Ammon's horn (tissue), 1 donor: ENCODE data around the gene PLXND1.

Experiments
- DNase-seq: peaks from one replicate; pipeline ENCODE4 v3.0.0-alpha.2; 2016; ENCODE audit warnings: low spot score

PLXND1 gene

DNA sequence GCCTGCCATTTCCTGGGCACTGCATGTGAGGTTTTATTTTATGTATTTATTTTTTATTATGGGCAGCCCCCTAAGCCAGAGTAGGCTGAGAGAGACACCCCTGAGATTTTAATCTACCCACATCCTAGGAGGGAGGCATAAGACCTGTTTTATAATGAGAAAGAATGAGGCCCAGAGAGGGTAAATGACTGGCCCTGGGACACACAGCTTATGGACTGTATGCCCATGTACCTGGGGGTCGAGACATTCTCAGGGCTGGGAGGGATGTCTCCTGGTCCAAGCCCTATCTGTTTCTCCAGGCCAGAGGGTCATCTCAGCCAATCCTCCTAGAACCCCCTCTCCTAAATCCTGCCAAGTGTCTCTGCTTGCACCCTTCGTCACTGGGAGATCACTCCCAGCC, 6.1 kb downstream of the PLXND1 start:
- DNase-seq, result no peak

DNA sequence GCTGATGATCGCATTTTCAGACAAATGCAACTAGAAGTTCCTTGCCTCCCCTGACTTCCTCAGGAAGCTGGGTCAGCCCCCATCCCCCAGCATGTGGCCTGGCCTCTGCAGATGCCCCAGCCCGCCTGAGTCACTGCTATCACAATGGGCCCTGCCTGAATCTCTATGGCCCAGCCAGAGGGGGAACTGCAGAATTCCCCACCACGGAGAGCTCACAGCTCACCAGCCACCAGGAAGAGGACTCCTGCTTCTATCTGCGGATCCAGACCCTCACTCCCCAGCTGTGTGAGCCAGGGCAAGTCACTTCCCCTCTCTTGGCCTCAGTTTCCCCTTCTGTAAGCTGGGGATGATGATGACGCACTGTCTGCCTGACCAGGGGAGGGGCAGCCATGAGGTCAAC, 6.9 kb downstream of the PLXND1 start:
- peak; percentile 69 for DNase-seq

GRCh38 chr3:129599073-129599472, 7.4 kb downstream of the PLXND1 start:
- no peak for DNase-seq

GRCh38 chr3:129598484-129598883, 8.0 kb downstream of the PLXND1 start:
- no peak for DNase-seq

- DNase-seq, result no peak
Observed at GRCh38 chr3:129598000-129598381, 8.5 kb downstream of the PLXND1 start.

GRCh38 chr3:129597087-129597999, 9.1 kb downstream of the PLXND1 start:
- DNase-seq, result no peak

- peak; percentile 90 for DNase-seq
Observed at GRCh38 chr3:129596194-129597086, 10.0 kb downstream of the PLXND1 start.

DNA sequence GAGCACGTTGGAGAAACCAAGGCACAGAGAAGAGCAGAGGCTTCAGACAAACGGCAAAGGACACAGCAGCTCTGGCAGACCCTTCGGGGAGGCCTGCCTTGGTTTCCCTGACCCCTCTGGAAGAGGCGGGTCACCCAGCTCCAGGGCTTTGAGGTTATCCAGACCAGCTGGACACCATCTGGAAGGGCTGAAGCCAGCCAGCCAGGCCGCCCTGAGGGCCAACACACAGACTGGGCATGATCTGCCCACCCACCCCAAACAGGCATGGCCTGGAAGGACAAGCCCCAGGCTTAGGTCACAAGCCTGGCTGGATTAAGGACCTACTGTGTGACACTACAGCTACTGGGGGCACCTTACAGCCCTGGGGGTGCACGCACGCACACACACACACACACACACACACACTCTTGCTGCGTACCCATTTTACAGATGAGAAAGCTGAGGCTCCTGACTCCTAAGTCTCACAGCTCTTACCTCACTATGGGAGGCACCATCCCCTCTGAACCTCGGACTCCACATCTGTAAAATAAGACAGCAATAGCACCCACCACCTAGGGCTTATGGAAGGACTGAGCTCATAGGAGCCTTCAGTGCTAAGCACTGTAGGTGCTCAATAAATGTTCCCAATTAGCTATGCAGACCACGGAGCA, 10.8 kb downstream of the PLXND1 start:
- DNase-seq, result no peak

DNA sequence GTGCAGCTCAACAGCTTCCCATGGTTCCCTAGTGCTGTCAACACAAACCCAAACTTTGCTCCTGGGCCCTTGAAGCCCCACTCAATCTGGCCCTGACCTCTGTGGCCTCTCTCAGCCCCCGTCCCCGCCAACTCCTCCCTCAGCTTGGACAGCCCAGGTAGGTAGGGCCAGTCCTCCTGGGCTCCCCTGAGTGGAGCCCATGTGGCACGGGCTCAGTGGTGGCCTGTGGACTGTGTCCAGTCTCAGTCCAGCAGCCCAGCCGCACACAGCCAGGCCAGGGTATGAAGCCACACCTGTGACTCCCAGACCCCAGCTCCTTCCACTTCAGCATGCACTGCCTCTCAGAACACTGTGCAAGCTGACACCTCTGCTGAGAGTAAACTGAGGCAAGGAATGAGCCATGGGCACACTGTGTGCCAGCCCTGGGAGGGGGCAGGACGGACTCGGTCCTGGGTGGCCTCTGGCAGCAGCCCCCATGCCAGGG, 11.5 kb downstream of the PLXND1 start:
- no peak for DNase-seq

DNA sequence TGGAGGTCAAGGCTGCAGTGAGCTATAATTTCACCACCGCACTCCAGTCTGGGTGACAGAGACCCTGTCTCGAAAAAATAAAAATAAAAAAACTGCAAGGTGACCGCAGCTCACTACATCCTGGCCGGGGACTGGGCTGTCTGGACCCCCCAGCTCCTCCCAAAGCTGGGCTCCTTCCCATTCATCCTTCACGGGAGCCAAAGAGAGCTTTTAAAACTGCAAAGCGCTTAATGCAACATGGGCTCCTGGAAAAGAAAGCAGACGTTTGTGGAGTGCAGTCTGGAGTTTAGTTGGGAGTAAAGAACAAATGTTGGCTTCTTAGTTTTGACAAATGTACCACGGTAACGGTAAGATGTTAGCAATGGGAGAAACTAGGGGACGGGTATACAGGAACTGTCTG, 12.1 kb downstream of the PLXND1 start:
- DNase-seq, result no peak

- DNase-seq, result no peak
Observed at GRCh38 chr3:129593595-129594339, 12.7 kb downstream of the PLXND1 start.

- DNase-seq, result no peak
Observed at GRCh38 chr3:129593230-129593594, 13.3 kb downstream of the PLXND1 start.

DNA sequence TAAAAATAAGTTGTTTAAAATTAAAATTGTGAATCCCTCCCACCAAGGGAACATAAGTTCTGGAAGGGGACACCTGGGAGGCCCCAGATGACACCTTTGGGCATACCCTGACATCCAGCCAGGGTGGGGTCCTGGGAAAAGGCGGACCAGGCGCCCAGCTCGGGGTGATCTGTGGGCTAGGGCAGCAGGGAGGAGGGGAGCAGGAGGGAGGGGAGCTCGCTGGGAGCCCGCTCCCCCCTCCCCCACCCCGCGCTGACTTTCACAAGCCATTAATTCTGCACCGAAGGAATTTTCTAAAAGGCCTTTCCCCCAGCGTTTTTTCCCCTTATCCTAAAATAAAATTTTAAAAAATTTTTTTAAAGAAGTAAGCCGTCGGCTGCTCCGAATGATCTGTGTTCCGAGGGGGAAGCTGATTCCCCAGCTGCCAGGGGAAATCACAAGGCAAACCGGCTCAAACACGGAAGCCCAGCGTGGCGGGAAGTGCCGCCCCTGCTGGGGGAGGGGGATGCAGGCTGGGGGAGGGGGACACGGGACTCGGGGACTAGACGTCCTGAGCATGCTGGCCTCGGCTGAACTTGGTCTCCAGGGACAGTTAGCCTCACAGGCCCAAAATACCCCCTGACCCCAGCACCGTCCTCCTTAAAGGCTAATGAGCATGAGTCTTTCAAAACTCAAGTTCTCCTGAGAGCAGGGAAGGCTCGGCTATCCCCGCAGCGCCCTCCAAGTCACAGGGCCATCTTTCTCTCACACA, 13.9 kb downstream of the PLXND1 start:
- DNase-seq, result peak; percentile 69

GRCh38 chr3:129591932-129592331, 14.5 kb downstream of the PLXND1 start:
- DNase-seq, result no peak

GRCh38 chr3:129590215-129590614, 16.3 kb downstream of the PLXND1 start:
- DNase-seq, result no peak

DNA sequence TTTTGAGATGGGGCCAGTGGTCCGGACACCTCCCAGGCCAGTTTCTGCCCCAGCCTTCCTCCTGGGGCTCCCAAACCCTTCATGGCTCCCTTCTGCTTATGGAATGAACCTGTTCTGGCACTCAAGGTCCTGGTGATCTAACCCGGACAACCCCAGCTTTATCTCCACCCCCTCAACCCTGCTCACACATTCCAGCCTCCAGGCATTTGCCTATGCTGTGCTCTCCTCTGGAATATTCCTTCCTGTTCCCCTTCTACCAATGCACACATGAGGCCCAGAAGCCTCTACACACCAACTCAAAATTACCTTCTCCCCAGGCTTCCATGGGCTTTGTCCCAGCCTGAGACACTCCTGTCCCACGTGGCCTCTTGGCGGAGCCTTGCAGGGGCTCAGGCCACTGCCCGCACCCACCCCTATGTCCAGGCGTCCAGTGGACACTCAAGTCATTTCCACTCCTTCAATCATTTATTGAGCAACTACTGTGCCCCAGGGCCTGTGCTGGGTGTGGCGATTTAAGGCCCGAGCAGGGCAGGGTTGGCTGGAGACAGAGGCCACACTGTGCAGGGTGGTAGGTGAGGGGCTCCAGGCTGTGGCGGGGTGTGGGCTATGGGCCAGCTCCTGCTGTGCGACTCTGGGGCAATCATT, 18.8 kb downstream of the PLXND1 start:
- no peak for DNase-seq

DNA sequence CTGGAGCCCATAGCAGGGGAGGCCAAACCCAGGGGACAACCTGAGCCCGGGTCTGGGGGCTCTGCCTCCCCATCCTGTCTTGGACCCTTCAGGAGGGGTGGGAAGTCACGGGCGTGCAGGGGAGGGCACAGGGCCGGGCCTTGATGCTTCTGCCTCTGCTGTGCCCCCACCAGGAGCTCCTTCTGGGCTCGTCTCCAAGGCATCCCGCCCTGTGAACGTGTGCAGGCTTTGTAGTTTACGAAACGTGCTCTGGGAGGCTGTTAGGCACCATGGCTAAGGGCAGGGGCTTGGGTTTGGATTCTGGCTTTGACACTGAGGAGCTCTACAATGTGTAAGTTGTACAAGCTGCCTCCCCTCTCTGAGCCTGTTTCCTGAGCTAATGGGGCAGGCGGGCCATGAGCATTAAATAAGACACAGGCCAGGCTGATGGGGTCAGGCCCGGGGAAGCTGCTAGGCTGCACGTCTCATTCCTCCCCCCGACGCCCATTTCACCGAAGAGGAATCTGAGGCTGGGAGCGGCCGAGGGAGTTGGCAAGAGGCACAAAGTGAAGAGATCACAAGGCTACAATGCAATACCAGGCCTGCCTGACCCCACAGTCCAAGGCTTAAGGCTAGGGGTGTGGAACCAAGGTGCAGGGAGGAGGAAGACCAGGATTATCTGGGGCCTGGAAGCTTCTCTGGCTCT, 19.6 kb downstream of the PLXND1 start:
- DNase-seq, result no peak

DNA sequence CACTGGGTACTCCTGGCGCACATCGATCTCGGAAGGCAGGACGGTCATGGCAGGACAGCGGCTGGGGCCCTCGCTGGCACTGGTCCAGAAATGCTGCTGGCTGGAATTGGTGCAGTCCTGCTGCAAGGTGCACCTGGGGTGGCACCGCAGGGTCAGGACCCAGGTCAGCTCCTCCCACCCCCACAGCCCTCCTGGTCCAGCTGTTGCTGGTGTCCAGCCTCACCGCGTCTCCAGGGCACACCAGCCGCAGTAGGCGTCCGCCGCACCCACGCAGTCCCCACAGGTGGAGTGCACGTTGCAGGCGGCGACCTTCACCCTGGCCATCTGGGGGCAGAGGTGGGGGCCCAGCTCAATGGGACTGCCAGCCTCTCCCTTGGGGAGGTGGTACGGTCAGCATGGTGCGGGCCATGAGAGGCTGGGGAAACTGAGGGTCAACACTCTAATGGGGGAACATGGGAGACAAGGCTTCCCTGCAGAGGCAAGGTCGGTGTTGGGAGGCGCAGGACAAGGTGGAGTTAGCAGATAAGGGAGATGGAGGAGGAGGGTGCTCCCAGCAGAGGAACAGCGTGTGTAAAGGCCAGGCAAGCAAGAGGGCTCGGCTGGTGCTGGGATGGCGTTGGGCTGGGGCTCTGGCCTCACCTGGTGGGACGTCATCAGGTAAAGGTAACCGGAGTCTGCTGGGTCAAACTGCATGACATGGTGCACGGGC, 20.4 kb downstream of the PLXND1 start:
- no peak for DNase-seq

DNA sequence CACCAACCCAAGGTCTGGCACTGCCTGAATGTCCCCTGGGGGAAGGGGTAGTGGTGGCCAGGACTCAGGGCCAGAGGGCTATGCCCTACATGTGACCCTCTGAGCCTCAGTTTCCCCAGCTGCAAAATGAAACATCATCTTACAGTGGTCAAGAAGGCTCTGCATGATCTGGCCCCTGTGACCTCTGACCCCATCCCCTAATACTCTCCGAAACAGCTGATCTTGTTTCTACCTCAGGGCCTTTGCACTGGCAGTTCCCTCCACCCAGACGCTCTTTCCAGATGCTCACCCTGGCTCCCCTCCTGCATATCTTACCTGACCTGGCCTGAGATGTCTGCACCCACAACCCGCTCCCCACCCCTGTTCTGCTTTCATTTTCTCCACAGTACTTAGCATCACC, 21.8 kb downstream of the PLXND1 start:
- DNase-seq, result no peak
